ENCODE results near the gene SP6.

SP6 gene

GRCh38 chr17:47879776-47880454, 29.0 kb upstream of the SP6 start:
- no peak for FAIRE-seq
- no peak for DNase-seq (ENCODE audit: low spot score)

- DNase-seq (ENCODE audit: low spot score) = no peak
- no peak for FAIRE-seq
These were observed 28.1 kb upstream of the SP6 start for GRCh38 chr17:47879028-47879585.

- no peak for DNase-seq (ENCODE audit: low spot score)
- no peak for FAIRE-seq
These were observed 27.5 kb upstream of the SP6 start for GRCh38 chr17:47878203-47879027.

DNA sequence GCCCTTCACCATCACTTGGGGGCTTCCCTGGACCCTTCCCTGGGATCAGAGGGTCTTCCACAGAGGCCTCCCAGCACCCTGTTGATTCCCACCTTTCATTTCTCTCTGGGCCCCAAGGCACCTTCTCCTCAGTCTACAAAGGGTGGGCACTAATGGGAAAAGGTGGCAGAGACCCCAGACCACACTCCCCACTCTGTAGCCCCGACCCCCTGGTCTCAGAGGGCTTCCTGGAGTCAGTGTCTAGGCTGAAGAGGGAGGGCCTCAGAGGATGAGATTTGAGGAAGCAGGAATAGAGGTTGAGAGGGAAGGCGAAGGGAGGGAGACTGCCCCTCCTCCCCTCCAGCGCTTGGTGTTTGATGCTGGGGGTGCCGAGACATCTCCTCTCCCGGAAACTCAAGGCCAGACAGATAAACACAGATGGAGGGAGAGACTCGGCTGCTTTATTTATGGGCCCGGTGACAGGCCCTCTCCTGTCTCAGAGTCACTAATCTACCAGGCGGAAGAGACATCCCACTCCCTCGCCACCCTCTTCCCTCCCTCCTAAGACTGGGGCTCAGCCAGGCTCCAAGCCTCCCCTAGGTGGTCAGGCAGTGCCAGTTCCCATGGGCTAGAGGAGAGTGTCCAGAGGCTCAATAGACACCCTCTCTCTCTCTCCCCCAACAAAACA, 26.5 kb upstream of the SP6 start:
- no peak for FAIRE-seq
- no peak for DNase-seq (ENCODE audit: low spot score)

DNA sequence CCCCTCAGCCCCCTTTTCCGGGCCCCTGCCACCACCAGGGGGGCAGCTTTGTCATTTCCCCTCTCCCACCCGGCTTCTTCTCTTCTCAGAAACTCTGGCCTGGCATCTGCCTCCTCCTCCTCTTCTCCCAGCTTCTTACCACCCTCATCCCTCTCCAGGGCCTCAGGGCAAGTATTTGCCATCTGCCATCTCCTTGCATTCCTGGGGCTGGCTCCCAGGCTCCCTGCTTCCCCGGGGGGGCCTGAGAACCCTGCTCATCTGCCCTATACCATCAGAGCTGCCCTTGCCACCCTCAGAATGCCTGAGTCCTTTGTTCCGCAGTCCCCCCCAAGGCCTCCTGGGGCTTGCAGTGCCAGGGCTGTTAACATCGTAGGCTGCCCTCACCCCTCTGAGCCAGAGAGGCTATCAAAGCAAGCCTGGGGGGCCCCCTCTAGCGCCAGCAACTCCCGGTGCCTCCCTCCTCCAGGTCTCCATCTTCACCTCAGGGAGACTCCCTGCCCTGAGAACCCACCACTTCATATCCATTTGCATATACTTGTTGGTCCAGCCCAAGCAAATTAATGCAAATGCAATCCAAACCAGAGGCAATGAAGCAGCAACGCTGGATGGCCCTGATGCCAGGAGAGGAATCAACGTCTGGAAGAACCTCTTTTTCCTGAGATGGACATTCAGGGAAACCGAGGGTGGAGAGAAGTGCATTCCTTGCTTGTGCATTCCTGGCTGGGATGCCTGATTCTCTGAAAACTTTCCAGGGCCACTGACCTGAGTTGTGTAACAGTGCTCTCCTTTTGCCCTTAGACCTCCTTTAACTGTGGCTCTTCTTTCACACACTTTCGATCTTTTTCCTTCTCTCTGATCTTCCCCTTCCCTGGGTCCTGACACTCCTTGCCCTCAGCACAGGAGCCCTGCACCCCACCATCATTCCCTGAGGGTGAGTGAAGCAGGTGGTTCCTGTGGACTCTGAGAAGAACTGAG, 24.3 kb upstream of the SP6 start:
- DNase-seq (ENCODE audit: low spot score) (no peak), FAIRE-seq (no peak)

DNA sequence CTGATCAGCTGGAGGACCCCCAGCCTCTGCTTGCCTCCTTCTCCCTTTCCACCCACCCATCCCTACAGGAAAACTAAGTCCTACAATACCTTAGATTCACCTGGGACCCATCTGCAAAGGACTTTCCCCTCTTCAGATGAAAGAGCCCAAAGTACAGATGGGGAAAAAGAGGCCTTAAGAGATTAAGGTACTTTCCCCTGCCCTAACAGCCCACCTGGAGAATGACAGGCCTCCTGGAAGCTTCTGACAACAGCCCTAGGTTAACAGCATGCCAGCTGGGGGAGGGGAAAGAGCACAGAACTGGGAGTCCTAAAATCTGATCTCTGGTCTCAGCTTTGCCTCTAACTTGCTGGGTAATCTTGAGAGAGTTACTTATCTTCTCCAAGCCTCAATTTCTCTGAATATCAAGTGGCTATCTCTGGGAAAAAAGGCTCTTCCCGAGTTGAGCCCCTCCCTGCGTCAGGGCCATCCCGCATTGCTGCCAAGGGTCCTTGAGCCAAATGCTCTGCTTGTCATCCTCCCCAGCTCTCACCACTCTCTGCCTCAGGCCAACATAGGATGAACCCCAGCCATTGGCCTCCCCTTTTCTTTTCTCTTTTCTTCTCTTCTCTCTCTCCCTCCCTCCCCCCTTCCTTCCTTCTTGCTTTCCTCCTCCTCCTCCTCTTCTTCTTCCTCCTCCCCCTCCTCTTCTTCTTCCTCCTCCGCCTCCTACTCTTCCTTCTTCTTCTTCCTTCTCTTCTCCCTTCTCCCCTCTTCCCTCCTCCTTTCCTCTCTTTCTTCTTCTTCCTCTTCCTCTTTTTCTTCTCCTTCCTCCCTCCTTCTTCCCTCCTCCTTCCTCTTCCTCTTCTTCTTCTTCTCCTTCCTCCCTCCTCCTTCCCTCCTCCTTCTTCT, 22.5 kb upstream of the SP6 start:
- no peak for FAIRE-seq
- no peak for DNase-seq (ENCODE audit: low spot score)

DNA sequence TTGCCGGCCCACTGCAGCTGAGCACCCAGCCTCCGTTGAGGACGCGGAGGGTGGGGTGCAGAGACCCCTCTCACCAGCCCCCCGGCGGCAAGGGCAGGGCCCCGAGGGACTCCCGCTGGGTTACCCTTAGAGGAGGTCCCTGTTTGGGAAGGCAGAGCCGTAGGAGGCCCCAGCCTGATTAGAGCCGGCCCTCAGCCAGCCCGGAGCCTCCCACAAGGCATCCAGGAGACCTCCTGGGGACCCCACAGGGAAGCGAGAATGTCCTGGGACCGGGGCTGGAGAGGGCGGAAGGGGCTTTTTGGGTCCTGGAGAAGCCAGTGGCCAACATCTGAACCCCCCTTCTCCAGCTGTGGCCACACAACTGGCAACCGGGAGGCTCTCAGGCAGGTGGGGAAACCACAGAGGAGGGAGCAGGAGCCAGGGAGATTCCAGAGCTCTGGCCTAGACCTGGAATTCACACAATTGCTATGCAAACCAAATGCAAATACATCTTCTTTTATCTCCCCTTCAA, 21.7 kb upstream of the SP6 start:
- FAIRE-seq (no peak), DNase-seq (ENCODE audit: low spot score) (no peak)

GRCh38 chr17:47872019-47872650, 21.2 kb upstream of the SP6 start:
- DNase-seq (ENCODE audit: low spot score) = no peak

DNA sequence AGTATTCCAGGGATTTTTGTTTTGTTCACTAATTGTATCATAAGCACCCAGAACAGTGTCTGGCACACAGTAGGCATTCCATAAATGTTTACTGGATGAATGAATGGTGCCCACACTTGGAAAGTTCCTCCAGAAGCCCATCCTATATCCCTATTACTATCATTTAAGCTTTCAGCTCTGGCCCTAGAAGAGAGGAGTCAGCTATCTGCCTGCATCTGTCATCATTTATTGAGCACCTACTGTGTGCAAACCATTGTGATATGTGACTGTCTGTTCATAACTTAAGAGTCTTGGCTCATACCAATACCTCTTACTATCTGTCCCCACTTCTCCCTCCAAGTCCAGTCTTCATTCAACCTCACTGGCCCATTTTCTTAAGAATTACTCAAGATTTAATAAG, 20.1 kb upstream of the SP6 start:
- FAIRE-seq (no peak), DNase-seq (ENCODE audit: low spot score) (no peak)

More at GRCh38 chr17:47872019-47872650, 21.2 kb upstream of the SP6 start:
- no peak for FAIRE-seq

GRCh38 chr17:47870056-47870455, 19.1 kb upstream of the SP6 start:
- FAIRE-seq (no peak), DNase-seq (ENCODE audit: low spot score) (no peak)

DNA sequence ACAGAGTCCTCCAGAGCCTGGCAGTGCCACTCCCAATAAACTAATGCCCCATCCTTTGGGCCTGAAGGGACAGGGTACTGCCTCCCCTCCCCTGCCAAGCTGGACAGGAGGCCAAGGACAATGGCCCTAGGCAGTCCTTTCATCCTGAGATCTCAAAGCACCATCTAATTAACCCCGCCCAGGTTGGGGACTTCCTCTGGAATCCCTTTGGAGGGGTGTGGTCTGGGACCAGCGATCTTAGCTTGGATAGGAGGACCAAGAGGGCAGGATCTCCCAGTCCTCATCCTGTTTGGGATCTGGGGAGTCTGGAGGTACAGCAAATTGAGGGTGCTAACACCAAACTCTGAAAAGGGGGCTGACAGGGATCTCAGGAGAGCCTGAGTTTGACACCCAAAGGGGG, 18.2 kb upstream of the SP6 start:
- DNase-seq (ENCODE audit: low spot score) (no peak), FAIRE-seq (no peak)

GRCh38 chr17:47867813-47868533, 17.0 kb upstream of the SP6 start:
- FAIRE-seq (no peak), DNase-seq (ENCODE audit: low spot score) (no peak)

GRCh38 chr17:47866941-47867340, 16.0 kb upstream of the SP6 start:
- no peak for DNase-seq (ENCODE audit: low spot score)
- peak; percentile 42 for FAIRE-seq

DNA sequence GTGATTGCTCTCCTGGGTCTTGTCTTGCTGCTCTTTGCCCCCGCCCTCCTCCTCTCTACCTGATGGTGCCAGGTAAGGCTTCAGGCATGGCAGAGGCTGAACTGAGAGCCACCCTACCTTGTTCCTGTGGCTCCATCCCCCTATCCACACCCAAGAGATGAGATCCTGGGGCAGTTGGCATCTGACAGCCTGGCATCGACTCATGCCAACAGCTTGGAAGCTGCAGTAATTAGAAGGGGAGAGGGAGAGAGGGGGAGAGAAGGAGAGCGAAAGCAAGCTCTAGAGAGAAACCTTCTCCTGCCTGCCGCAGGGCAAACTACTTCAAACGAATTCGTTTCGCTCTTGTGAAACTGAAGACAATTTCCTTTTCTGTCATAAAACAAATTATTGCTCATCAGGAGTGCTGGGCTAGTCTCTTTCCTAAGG, 13.8 kb upstream of the SP6 start:
- DNase-seq (ENCODE audit: low spot score) = no peak
- FAIRE-seq = no peak

GRCh38 chr17:47862621-47863440, 11.9 kb upstream of the SP6 start:
- DNase-seq (ENCODE audit: low spot score) (peak; percentile 52), FAIRE-seq (no peak)

- no peak for DNase-seq (ENCODE audit: low spot score)
- FAIRE-seq = no peak
These were observed 9.4 kb upstream of the SP6 start for GRCh38 chr17:47860386-47860785.
